Loucy (cell line): ENCODE data around the gene CHTOP.

Experiments used
- H2AFZ ChIP-seq: fragments of 200-600 bp; sonication (generic); 2 replicates; pipeline ENCODE4 v1.6.0; 2016; ENCODE audit warnings: antibody characterized with exemption, mild to moderate bottlenecking, low read length, moderate library complexity
- H3F3A ChIP-seq: fragments of 200-600 bp; 2 replicates; pipeline ENCODE4 v1.6.0; 2016; ENCODE audit warnings: antibody characterized with exemption, low read depth, mild to moderate bottlenecking
- H3K27me3 ChIP-seq: fragments of 200-600 bp; sonication (generic); 2 replicates; pipeline ENCODE4 v1.6.1; 2014; ENCODE audit warnings: low read length, mild to moderate bottlenecking; ENCODE audit not compliant: insufficient read depth, poor library complexity, severe bottlenecking
- H3K36me3 ChIP-seq: fragments of 200-600 bp; sonication (generic); 2 replicates; pipeline ENCODE4 v1.6.1; 2016; ENCODE audit warnings: low read length; ENCODE audit not compliant: insufficient read depth
- H3K4me1 ChIP-seq: fragments of 200-600 bp; sonication (generic); 2 replicates; pipeline ENCODE4 v1.5.1; 2014; ENCODE audit warnings: low read length, mild to moderate bottlenecking; ENCODE audit not compliant: insufficient read depth, poor library complexity, severe bottlenecking
- H3K4me2 ChIP-seq: fragments of 200-600 bp; sonication (generic); 2 replicates; pipeline ENCODE4 v1.6.0; 2014; ENCODE audit warnings: antibody characterized with exemption, low read length, low read depth, mild to moderate bottlenecking; ENCODE audit not compliant: poor library complexity, severe bottlenecking
- H3K4me3 ChIP-seq: fragments of 200-600 bp; sonication (generic); 2 replicates; pipeline ENCODE4 v1.5.1; 2014; ENCODE audit warnings: low read length, mild to moderate bottlenecking, mixed read lengths; ENCODE audit not compliant: poor library complexity, severe bottlenecking
- H3K79me2 ChIP-seq: fragments of 200-600 bp; sonication (generic); 2 replicates; pipeline ENCODE4 v1.6.1; 2014; ENCODE audit warnings: low read length; ENCODE audit not compliant: insufficient read depth
- H3K9ac ChIP-seq: fragments of 200-600 bp; sonication (generic); 2 replicates; pipeline ENCODE4 v1.6.0; 2014; ENCODE audit warnings: mild to moderate bottlenecking, low read depth, low read length, moderate library complexity; ENCODE audit not compliant: poor library complexity, severe bottlenecking
- H3K9me2 ChIP-seq: fragments of 200-600 bp; sonication (generic); replicated peaks from 2 replicates; pipeline ENCODE4 v1.6.1; 2016; ENCODE audit warnings: low read depth, low read length, mixed read lengths
- H3K9me3 ChIP-seq: fragments of 200-600 bp; sonication (generic); 2 replicates; pipeline ENCODE4 v1.6.1; 2014; ENCODE audit warnings: mild to moderate bottlenecking, antibody characterized with exemption, low read length, low read depth; ENCODE audit not compliant: insufficient read depth
- H4K20me1 ChIP-seq: fragments of 200-600 bp; sonication (generic); 2 replicates; pipeline ENCODE4 v1.6.0; 2014; ENCODE audit warnings: antibody characterized with exemption, low read length, mild to moderate bottlenecking; ENCODE audit not compliant: insufficient read depth, poor library complexity, severe bottlenecking
- EZH2phosphoT487 ChIP-seq: fragments of 200-600 bp; IDR thresholded peaks from 2 replicates; pipeline ENCODE4 v1.6.1; 2018; ENCODE audit warnings: antibody characterized with exemption, mild to moderate bottlenecking, moderate library complexity, borderline replicate concordance
- TF ChIP-seq, protein P1 (sequence below): fragments of 200-600 bp; sonication (generic); conservative IDR thresholded peaks from 2 replicates; pipeline ENCODE4 v1.5.1; 2014; ENCODE audit warnings: mild to moderate bottlenecking, antibody characterized with exemption, low read length

CHTOP gene

DNA sequence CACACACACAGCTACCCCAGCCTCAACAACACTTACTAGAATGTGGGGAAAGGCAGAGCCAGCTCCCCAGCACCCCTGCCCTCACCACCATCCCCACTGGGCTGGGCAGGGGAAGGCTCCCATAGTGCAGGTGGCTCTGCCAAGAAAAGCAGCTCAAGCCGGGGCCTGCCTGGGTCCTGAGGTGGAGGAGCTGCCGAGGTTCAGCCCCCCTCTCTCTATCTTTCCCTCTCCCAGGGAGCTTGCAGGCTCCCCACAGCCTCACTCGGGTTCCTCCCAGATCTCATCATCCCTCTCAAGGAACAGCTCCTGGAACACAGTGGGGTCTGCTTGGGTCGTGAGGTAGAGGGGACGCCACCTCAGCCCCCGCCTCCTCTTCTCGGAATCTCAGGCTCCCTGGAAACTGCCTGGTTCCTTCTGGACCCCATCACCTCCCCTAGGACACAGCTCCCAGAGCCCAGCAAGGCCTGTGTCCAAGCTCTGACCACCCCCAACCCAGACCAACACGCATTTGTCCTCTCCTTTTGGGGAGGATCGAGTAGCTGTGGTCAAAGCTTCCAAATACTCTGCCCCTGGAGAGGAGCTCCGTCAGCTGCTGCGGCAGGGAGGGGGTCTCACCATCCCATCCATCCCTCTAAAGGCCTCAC is 21.6 kb upstream of the CHTOP start:
- no peak overlapping the region for H3K4me2 ChIP-seq
- H3K4me1 ChIP-seq = no peaks in the 10 kb centered on the region
- H2AFZ ChIP-seq = no peak overlapping the region
- no peaks in the 10 kb centered on the region for H3K9me3 ChIP-seq
- no peak overlapping the region for H3K4me3 ChIP-seq
- no peaks in the 10 kb centered on the region for H3K79me2 ChIP-seq
- H3K9ac ChIP-seq = no peak overlapping the region
- no peaks in the 10 kb centered on the region for H3F3A ChIP-seq
- TF ChIP-seq EZH2phosphoT487 = no peak
- TF ChIP-seq, protein P1, sequence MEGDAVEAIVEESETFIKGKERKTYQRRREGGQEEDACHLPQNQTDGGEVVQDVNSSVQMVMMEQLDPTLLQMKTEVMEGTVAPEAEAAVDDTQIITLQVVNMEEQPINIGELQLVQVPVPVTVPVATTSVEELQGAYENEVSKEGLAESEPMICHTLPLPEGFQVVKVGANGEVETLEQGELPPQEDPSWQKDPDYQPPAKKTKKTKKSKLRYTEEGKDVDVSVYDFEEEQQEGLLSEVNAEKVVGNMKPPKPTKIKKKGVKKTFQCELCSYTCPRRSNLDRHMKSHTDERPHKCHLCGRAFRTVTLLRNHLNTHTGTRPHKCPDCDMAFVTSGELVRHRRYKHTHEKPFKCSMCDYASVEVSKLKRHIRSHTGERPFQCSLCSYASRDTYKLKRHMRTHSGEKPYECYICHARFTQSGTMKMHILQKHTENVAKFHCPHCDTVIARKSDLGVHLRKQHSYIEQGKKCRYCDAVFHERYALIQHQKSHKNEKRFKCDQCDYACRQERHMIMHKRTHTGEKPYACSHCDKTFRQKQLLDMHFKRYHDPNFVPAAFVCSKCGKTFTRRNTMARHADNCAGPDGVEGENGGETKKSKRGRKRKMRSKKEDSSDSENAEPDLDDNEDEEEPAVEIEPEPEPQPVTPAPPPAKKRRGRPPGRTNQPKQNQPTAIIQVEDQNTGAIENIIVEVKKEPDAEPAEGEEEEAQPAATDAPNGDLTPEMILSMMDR = no peak
- H4K20me1 ChIP-seq = no peaks in the 10 kb centered on the region
- H3K36me3 ChIP-seq = no peaks in the 10 kb centered on the region
- H3K9me2 ChIP-seq = no peaks in the 10 kb centered on the region
- H3K27me3 ChIP-seq = no peaks in the 10 kb centered on the region

DNA sequence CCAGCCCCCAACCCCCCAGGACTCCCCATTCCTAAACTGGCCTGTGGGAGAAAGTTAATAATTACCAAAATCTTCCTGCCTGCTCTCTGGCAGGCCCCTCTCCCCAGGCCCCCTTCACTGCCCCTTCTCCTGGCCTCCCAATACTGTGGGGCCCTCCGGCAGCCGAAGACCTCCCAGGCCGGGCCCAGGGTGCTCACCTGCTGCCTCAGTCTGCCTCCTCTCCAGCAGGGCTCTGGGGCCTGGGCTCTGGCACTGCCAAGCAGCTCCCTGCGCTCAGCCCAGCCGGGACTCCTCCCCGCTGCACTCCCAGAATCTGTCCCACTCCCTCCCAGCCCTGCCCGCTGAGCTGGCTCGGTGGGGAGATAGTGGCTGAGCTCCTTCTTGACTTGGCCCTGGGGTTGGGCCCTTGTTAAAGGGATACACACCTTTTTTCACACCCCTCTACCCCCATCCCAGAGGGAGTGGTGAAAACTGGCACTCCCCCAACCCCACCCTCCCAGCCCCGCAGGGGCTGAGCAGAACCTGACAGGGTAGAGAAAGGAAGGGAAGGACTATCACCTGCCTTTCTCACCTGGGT is 21.0 kb upstream of the CHTOP start, which contains the start of gene S100A16:
Gene S100A16 (minus strand): TSS at position 383 of the 577 bp plus-strand sequence. CDS start 4,986 bp downstream, outside the sequence.
- Histone ChIP-seq H3K79me2 (no peaks in the 10 kb centered on the region), H3K4me3 (no peak within 1 kb of the TSS), H3F3A (no peaks in the 10 kb centered on the region), H3K9ac (no peak within 1 kb of the TSS), H4K20me1 (no peaks in the 10 kb centered on the region), H3K9me2 (no peaks in the 10 kb centered on the region), H3K4me1 (peaks cover 2% of the 10 kb centered on the region), H3K4me2 (no peak within 1 kb of the TSS), H2AFZ (no peak within 1 kb of the TSS), H3K9me3 (no peaks in the 10 kb centered on the region), H3K27me3 (no peaks in the 10 kb centered on the region), H3K36me3 (no peaks in the 10 kb centered on the region)
- TF ChIP-seq EZH2phosphoT487 = no peak
- TF ChIP-seq, protein P1 = no peak

DNA sequence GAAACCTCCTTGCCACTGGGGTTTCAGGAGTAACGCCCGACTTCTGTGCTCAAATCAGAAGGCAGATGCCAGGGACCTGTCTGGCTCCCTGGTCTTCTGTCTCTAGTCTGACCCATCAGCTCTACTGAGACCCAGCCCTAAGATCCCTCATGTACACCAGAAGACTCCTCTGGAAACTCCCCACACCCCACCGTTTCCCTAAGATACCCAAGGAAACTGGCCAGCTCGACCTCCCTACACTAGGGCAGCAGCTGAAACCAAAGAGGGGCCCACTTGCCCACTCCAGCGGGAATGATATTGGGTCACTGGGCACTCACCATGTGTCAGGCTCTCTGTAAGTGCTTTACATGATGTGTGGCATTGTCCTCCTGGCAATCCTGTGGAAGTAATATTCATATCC is 20.5 kb upstream of the CHTOP start:
- no peaks in the 10 kb centered on the region for H4K20me1 ChIP-seq
- peaks cover 4% of the 10 kb centered on the region for H3K4me1 ChIP-seq
- no peak overlapping the region for H3K4me3 ChIP-seq
- H3K79me2 ChIP-seq = no peaks in the 10 kb centered on the region
- no peaks in the 10 kb centered on the region for H3K36me3 ChIP-seq
- H3K9me2 ChIP-seq = no peaks in the 10 kb centered on the region
- H3K4me2 ChIP-seq = no peak overlapping the region
- no peaks in the 10 kb centered on the region for H3K27me3 ChIP-seq
- H3K9ac ChIP-seq = no peak overlapping the region
- H2AFZ ChIP-seq = no peak overlapping the region
- H3F3A ChIP-seq = no peaks in the 10 kb centered on the region
- TF ChIP-seq, protein P1 = no peak
- TF ChIP-seq EZH2phosphoT487 = no peak
- no peaks in the 10 kb centered on the region for H3K9me3 ChIP-seq
